HepG2 (cell line): Measurements from ENCODE around the gene ACSM3. TPM values are rescaled to one million over a fixed set of nuclear protein-coding genes. Genes with fewer than 3 reads are reported as not detected.

Experiments used
- ARNTL ChIP-seq: sonication (generic); formaldehyde crosslinking; IDR thresholded peaks from 2 replicates; pipeline ENCODE4 v1.4.0; 2020; ENCODE audit warnings: mild to moderate bottlenecking, missing genetic modification reagents
- ATF7-NPFF ChIP-seq: sonication (generic); formaldehyde crosslinking; IDR thresholded peaks from 2 replicates; pipeline ENCODE4 v1.8.1; 2023; ENCODE audit warnings: mild to moderate bottlenecking, low read depth, missing genetic modification reagents, moderate library complexity
- FOXA3 ChIP-seq: IDR thresholded peaks from 2 replicates; pipeline ENCODE4 v1.6.1; 2016; ENCODE audit warnings: missing genetic modification reagents, missing compliant biosample characterization
- IKZF4 ChIP-seq: sonication (generic); formaldehyde crosslinking; IDR thresholded peaks from 2 replicates; pipeline ENCODE4 v1.5.1; 2020; ENCODE audit warnings: borderline replicate concordance, mild to moderate bottlenecking, low read depth, missing genetic modification reagents; ENCODE audit errors: not compliant biosample characterization
- KDM5B ChIP-seq: sonication (generic); formaldehyde crosslinking; IDR thresholded peaks from 2 replicates; pipeline ENCODE4 v1.4.0; 2020; ENCODE audit warnings: missing genetic modification reagents, mild to moderate bottlenecking, borderline replicate concordance
- KMT2B ChIP-seq: IDR thresholded peaks from 2 replicates; pipeline ENCODE4 v1.6.1; 2016; ENCODE audit warnings: missing genetic modification reagents, missing compliant biosample characterization
- MEF2D ChIP-seq: sonication (generic); formaldehyde crosslinking; IDR thresholded peaks from 2 replicates; pipeline ENCODE4 v1.5.1; 2020; ENCODE audit warnings: mild to moderate bottlenecking, missing genetic modification reagents
- MIER3 ChIP-seq: IDR thresholded peaks from 2 replicates; pipeline ENCODE4 v1.6.1; 2016; ENCODE audit warnings: missing compliant biosample characterization, borderline replicate concordance
- PLRG1 ChIP-seq: fragments of 450-650 bp; conservative IDR thresholded peaks from 2 replicates; pipeline ENCODE4 v1.6.1; 2016
- REPIN1 ChIP-seq: sonication (generic); formaldehyde crosslinking; IDR thresholded peaks from 2 replicates; pipeline ENCODE4 v1.8.0; 2022; ENCODE audit warnings: missing genetic modification reagents, low read depth, mild to moderate bottlenecking, borderline replicate concordance
- SMC3 ChIP-seq: IDR thresholded peaks from 2 replicates; pipeline ENCODE4 v1.6.1; 2011; ENCODE audit warnings: low read length, improper control_type of control experiment
- SP2 ChIP-seq: sonication (generic); formaldehyde crosslinking; IDR thresholded peaks from 2 replicates; pipeline ENCODE4 v1.5.1; 2020; ENCODE audit warnings: mild to moderate bottlenecking, missing genetic modification reagents
- TBX2 ChIP-seq: sonication (generic); formaldehyde crosslinking; IDR thresholded peaks from 2 replicates; pipeline ENCODE4 v1.5.0; 2020; ENCODE audit warnings: missing genetic modification reagents, mild to moderate bottlenecking, borderline replicate concordance
- TEAD3 ChIP-seq: optimal IDR thresholded peaks from 2 replicates; pipeline ENCODE3; 2016; ENCODE audit warnings: borderline replicate concordance
- XRCC5 ChIP-seq: fragments of 200-400 bp; formaldehyde crosslinking; optimal IDR thresholded peaks from 2 replicates; pipeline ENCODE3; 2017; ENCODE audit warnings: mild to moderate bottlenecking, low read length
- ZNF253 ChIP-seq: sonication (generic); formaldehyde crosslinking; IDR thresholded peaks from 2 replicates; pipeline ENCODE4 v1.8.0; 2022; ENCODE audit warnings: mild to moderate bottlenecking, missing genetic modification reagents, borderline replicate concordance
- ZNF703 ChIP-seq: sonication (generic); formaldehyde crosslinking; IDR thresholded peaks from 2 replicates; pipeline ENCODE4 v1.5.1; 2020; ENCODE audit warnings: missing genetic modification reagents, mild to moderate bottlenecking, moderate library complexity, borderline replicate concordance
- ZNF766 ChIP-seq: sonication (generic); formaldehyde crosslinking; IDR thresholded peaks from 2 replicates; pipeline ENCODE4 v1.5.0; 2020; ENCODE audit warnings: missing genetic modification reagents, borderline replicate concordance
- ZNF775 ChIP-seq: sonication (generic); formaldehyde crosslinking; IDR thresholded peaks from 2 replicates; pipeline ENCODE4 v1.4.0; 2020; ENCODE audit warnings: missing genetic modification reagents, mild to moderate bottlenecking, moderate library complexity, borderline replicate concordance
- ZNF891 ChIP-seq: sonication (generic); formaldehyde crosslinking; IDR thresholded peaks from 2 replicates; pipeline ENCODE4 v1.5.0; 2020; ENCODE audit warnings: mild to moderate bottlenecking, missing genetic modification reagents
- polyA plus RNA-seq, 8 experiments: library from polyadenylated mRNA; depleted of rRNA in 3 of 8; stranded (reverse) in 7 of 8; unstranded in 1 of 8; fragments of >200 nt; fragmentation: Illumina TruSeq in 4 of 8; extraction: Trizol in 4 of 8; gene quantifications; 2 replicates each; pipeline versions ENCODE4 v1.2.1 to v1.2.3, GENCODE V29; 2011 to 2016; ENCODE audit warnings: low read depth in 4 of 8, missing spikeins in 1 of 8, mixed read lengths in 1 of 8; ENCODE audit not compliant: insufficient read depth in 1 of 8
- total RNA-seq, 5 experiments: library from RNA; depleted of rRNA; stranded (reverse); fragments of >200 nt; fragmentation: Illumina TruSeq; extraction: Trizol; gene quantifications; 2 replicates each; pipeline ENCODE4 v1.2.3, GENCODE V29; 2016; ENCODE audit warnings: low read depth in 1 of 5
- TF ChIP-seq, protein P1 (sequence below): sonication (generic); formaldehyde crosslinking; IDR thresholded peaks from 2 replicates; pipeline ENCODE4 v1.4.0; 2020; ENCODE audit warnings: missing genetic modification reagents, borderline replicate concordance
- TF ChIP-seq, protein P2 (sequence below): sonication (generic); formaldehyde crosslinking; IDR thresholded peaks from 2 replicates; pipeline ENCODE4 v1.8.0; 2022; ENCODE audit warnings: mild to moderate bottlenecking, missing genetic modification reagents, borderline replicate concordance
- TF ChIP-seq, protein P3 (sequence below): sonication (generic); formaldehyde crosslinking; IDR thresholded peaks from 2 replicates; pipeline ENCODE4 v1.4.0; 2020; ENCODE audit warnings: missing genetic modification reagents

The ACSM3 gene
- total and polyA plus RNA-seq, 2 of the 13 experiments (the other 11 are each of a cell fraction or from before 2014, with no cell fraction given) = 74.0 to 108 TPM

DNA sequence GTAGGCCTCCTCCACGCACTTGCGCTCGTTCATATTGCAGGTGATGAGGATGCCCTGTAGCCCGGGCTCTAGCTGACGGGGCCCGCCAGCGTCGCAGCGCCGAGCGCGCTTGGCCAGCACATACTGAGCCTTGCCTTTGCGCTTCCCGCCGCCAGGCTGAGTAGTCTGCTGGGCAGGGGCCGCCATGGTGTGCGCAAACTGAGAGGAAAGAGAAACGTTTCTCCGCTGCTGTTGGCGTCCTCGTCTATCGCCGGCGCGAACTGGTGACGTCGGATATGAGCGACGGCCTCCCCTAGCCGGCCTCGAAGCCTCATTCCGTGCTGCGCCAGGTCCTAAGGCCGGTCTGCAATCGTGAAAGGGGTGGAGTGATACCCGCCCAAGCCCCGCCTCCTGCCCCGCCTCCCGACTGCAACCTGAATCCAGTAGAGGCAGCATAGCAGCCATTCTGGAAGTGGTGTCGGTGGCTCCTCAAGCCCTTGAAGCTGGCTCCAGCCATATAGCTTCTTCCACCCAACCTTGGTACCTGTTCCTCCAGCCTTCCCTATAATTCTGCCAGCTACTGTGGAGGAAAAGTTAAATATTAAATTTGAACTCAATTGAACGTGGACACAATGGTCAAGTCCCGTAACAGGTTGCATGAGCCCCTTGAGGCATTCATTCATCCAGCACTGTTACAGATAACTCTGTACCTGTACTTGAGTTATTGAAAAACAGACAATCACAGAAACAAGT, 22.1 kb upstream of the ACSM3 start, which contains the start of gene THUMPD1 (continued):
- TF ChIP-seq, protein P1, sequence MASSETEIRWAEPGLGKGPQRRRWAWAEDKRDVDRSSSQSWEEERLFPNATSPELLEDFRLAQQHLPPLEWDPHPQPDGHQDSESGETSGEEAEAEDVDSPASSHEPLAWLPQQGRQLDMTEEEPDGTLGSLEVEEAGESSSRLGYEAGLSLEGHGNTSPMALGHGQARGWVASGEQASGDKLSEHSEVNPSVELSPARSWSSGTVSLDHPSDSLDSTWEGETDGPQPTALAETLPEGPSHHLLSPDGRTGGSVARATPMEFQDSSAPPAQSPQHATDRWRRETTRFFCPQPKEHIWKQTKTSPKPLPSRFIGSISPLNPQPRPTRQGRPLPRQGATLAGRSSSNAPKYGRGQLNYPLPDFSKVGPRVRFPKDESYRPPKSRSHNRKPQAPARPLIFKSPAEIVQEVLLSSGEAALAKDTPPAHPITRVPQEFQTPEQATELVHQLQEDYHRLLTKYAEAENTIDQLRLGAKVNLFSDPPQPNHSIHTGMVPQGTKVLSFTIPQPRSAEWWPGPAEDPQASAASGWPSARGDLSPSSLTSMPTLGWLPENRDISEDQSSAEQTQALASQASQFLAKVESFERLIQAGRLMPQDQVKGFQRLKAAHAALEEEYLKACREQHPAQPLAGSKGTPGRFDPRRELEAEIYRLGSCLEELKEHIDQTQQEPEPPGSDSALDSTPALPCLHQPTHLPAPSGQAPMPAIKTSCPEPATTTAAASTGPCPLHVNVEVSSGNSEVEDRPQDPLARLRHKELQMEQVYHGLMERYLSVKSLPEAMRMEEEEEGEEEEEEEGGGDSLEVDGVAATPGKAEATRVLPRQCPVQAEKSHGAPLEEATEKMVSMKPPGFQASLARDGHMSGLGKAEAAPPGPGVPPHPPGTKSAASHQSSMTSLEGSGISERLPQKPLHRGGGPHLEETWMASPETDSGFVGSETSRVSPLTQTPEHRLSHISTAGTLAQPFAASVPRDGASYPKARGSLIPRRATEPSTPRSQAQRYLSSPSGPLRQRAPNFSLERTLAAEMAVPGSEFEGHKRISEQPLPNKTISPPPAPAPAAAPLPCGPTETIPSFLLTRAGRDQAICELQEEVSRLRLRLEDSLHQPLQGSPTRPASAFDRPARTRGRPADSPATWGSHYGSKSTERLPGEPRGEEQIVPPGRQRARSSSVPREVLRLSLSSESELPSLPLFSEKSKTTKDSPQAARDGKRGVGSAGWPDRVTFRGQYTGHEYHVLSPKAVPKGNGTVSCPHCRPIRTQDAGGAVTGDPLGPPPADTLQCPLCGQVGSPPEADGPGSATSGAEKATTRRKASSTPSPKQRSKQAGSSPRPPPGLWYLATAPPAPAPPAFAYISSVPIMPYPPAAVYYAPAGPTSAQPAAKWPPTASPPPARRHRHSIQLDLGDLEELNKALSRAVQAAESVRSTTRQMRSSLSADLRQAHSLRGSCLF (CRISPR knock-in tag) = 0 out of 2 replicates have a peak, but pooled peaks have one; percentile 66
- TF ChIP-seq REPIN1 (CRISPR knock-in tag) (peak; percentile 93), ARNTL (CRISPR knock-in tag) (no peak), FOXA3 (peak; percentile 85), PLRG1 (no peak), XRCC5 (peak; percentile 94), SMC3 (peak; percentile 18; the same call in 1 of the 2 replicates), ZNF253 (peak; percentile 89; the same call in 1 of the 2 replicates), ATF7-NPFF (CRISPR knock-in tag) (peak; percentile 96), MEF2D (peak; percentile 90), KDM5B (CRISPR knock-in tag) (peak; percentile 94; the same call in 1 of the 2 replicates), ZNF775 (CRISPR knock-in tag) (no peak), TBX2 (peak; percentile 80; the same call in 1 of the 2 replicates), KMT2B (CRISPR knock-in tag) (peak; percentile 99), ZNF891 (CRISPR knock-in tag) (peak; percentile 89; the same call in 1 of the 2 replicates), MIER3 (peak; percentile 98), ZNF766 (CRISPR knock-in tag) (peak; percentile 95), TEAD3 (CRISPR knock-in tag) (peak; percentile 98), SP2 (peak; percentile 63), IKZF4 (CRISPR knock-in tag) (peak; percentile 88), ZNF703 (CRISPR knock-in tag) (no peak)
- TF ChIP-seq, protein P2, sequence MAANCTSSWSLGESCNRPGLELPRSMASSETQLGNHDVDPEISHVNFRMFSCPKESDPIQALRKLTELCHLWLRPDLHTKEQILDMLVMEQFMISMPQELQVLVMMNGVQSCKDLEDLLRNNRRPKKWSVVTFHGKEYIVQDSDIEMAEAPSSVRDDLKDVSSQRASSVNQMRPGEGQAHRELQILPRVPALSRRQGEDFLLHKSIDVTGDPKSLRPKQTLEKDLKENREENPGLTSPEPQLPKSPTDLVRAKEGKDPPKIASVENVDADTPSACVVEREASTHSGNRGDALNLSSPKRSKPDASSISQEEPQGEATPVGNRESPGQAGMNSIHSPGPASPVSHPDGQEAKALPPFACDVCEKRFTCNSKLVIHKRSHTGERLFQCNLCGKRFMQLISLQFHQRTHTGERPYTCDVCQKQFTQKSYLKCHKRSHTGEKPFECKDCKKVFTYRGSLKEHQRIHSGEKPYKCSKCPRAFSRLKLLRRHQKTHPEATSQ (CRISPR knock-in tag) = no peak
- TF ChIP-seq, protein P3, sequence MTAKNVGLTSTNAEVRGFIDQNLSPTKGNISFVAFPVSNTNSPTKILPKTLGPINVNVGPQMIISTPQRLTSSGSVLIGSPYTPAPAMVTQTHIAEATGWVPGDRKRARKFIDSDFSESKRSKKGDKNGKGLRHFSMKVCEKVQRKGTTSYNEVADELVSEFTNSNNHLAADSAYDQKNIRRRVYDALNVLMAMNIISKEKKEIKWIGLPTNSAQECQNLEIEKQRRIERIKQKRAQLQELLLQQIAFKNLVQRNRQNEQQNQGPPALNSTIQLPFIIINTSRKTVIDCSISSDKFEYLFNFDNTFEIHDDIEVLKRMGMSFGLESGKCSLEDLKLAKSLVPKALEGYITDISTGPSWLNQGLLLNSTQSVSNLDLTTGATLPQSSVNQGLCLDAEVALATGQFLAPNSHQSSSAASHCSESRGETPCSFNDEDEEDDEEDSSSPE (CRISPR knock-in tag) = peak; percentile 82
